ENCODE data around the gene MLXIPL.

MLXIPL gene

DNA sequence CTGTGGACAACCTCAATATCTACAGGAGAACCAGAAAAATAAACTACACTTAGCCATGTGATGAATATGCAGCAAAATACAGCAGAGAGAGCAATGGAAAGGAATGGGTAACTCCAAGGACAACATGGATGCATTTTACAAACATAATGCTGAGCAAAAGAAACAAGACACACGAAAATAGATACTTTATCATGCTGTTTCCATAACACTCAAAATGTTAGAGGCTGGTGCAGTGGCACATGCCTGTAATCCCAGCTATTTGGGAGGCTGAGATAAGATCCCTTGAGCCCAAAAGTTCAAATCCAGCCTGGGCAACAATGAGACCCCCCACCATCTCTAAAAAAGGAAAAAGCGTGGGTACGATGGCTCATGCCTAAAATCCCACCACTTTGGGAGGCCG lies 75.1 kb downstream of the MLXIPL start:
- no peak for DNase-seq (ENCODE audit: low read depth in 2 of 2)

GRCh38 chr7:73547841-73548240 lies 76.5 kb downstream of the MLXIPL start:
- no peak for DNase-seq (ENCODE audit: low read depth in 2 of 2)

GRCh38 chr7:73544678-73545077 lies 79.6 kb downstream of the MLXIPL start:
- DNase-seq (ENCODE audit: low read depth in 2 of 2) = no peak

Data from stimulated activated CD8-positive, alpha-beta memory T cell treated with anti-CD3 and anti-CD28 coated beads, Interleukin-7, amount 100 ng/mL, for 4 hours (primary cell).